ENCODE results near the gene CR1. TPM values are rescaled to one million over a fixed set of nuclear protein-coding genes. Genes with fewer than 3 reads are reported as not detected.
"Not testable (repeated sequence)": the region's sequence is repeated elsewhere in the genome, so short reads cannot be mapped to it uniquely, and the experiment has no call there.

Gene CR1
- total RNA-seq, 1 donor from 2014 or later = not detected

- no peaks in the 10 kb centered on the region for H3K9me3 ChIP-seq (ENCODE audit: low read depth)
- Mint-ChIP-seq H3K4me1 (no peaks in the 10 kb centered on the region), H3K36me3 (no peaks in the 10 kb centered on the region), H3K9me3 (no peaks in the 10 kb centered on the region), H3K27ac (no peak overlapping the region), H3K27me3 (ENCODE audit: insufficient read depth, low read depth) (peaks cover 2% of the 10 kb centered on the region), H3K4me3 (no peak overlapping the region)
- no peak overlapping the region for H3K4me2 ChIP-seq
- H3K27me3 ChIP-seq = no peaks in the 10 kb centered on the region
- no peaks in the 10 kb centered on the region for H3K79me2 ChIP-seq (ENCODE audit: low read depth)
- TF ChIP-seq, protein P1, sequence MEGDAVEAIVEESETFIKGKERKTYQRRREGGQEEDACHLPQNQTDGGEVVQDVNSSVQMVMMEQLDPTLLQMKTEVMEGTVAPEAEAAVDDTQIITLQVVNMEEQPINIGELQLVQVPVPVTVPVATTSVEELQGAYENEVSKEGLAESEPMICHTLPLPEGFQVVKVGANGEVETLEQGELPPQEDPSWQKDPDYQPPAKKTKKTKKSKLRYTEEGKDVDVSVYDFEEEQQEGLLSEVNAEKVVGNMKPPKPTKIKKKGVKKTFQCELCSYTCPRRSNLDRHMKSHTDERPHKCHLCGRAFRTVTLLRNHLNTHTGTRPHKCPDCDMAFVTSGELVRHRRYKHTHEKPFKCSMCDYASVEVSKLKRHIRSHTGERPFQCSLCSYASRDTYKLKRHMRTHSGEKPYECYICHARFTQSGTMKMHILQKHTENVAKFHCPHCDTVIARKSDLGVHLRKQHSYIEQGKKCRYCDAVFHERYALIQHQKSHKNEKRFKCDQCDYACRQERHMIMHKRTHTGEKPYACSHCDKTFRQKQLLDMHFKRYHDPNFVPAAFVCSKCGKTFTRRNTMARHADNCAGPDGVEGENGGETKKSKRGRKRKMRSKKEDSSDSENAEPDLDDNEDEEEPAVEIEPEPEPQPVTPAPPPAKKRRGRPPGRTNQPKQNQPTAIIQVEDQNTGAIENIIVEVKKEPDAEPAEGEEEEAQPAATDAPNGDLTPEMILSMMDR (IDR thresholded peaks at IDR 0.05) = peak; percentile 16
- TF ChIP-seq EZH2phosphoT487 (IDR thresholded peaks at IDR 0.05) (no peak), EZH2 (IDR thresholded peaks at IDR 0.05) (no peak)
- no peaks in the 10 kb centered on the region for H3F3A ChIP-seq (ENCODE audit: low read depth)
- H3K27ac ChIP-seq = no peak overlapping the region
- no peaks in the 10 kb centered on the region for H3K4me1 ChIP-seq
- H3K36me3 ChIP-seq = no peaks in the 10 kb centered on the region
- H3K4me3 ChIP-seq = no peak overlapping the region
- DNase-seq (ENCODE audit: low spot score) = peak; percentile 30
- no peak overlapping the region for H2AFZ ChIP-seq (replicated peaks)
- H3K9ac ChIP-seq = no peak overlapping the region
- H4K20me1 ChIP-seq (ENCODE audit: low read depth) = no peaks in the 10 kb centered on the region
Observed at GRCh38 chr1:207612762-207613161, 116.8 kb downstream of the CR1 start.

GRCh38 chr1:207619871-207620542 is 124.0 kb downstream of the CR1 start:
- H3K36me3 ChIP-seq = no peaks in the 10 kb centered on the region
- TF ChIP-seq EZH2 (IDR thresholded peaks at IDR 0.05) (no peak), EZH2phosphoT487 (IDR thresholded peaks at IDR 0.05) (no peak)
- TF ChIP-seq, protein P1 (IDR thresholded peaks at IDR 0.05) = peak; percentile 71
- H2AFZ ChIP-seq (replicated peaks) = peak overlapping the region; percentile 81
- H3K27ac ChIP-seq = no peak overlapping the region
- Mint-ChIP-seq H3K27me3 (ENCODE audit: insufficient read depth, low read depth) (no peaks in the 10 kb centered on the region), H3K9me3 (no peaks in the 10 kb centered on the region), H3K4me1 (peaks cover 4% of the 10 kb centered on the region), H3K27ac (no peak overlapping the region), H3K36me3 (no peaks in the 10 kb centered on the region), H3K4me3 (no peak overlapping the region)
- H3K4me2 ChIP-seq = no peak overlapping the region
- H3K4me3 ChIP-seq = no peak overlapping the region
- H4K20me1 ChIP-seq (ENCODE audit: low read depth) = no peaks in the 10 kb centered on the region
- no peaks in the 10 kb centered on the region for H3K79me2 ChIP-seq (ENCODE audit: low read depth)
- no peaks in the 10 kb centered on the region for H3K9me3 ChIP-seq (ENCODE audit: low read depth)
- H3K4me1 ChIP-seq = no peaks in the 10 kb centered on the region
- no peaks in the 10 kb centered on the region for H3K27me3 ChIP-seq
- DNase-seq (ENCODE audit: low spot score) = peak; percentile 73
- no peaks in the 10 kb centered on the region for H3F3A ChIP-seq (ENCODE audit: low read depth)
- no peak overlapping the region for H3K9ac ChIP-seq

DNA sequence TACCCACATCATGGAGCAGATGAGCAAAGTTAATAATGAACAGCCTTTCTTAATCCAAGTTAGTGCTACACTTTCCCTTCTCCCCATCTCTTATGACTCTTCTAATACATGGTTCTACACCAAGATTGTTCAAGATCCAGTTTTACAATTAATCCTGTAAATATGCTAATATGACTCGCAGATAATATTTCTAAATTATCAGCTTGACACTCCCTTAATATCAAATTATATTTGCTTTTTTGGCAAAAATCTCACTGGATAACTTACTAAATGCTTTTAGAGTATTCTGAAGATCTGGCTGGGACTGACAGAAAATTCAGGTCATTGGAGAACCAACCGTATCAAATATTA is 124.6 kb downstream of the CR1 start:
- DNase-seq (ENCODE audit: low spot score) = no peak
- no peak for TF ChIP-seq EZH2 (IDR thresholded peaks at IDR 0.05)
- TF ChIP-seq EZH2phosphoT487 (IDR thresholded peaks at IDR 0.05) = no peak
- TF ChIP-seq, protein P1 (IDR thresholded peaks at IDR 0.05) = no peak
- Histone ChIP-seq H2AFZ (replicated peaks) (no peak overlapping the region), H4K20me1 (ENCODE audit: low read depth) (no peaks in the 10 kb centered on the region), H3K36me3 (no peaks in the 10 kb centered on the region), H3K9ac (no peak overlapping the region), H3K4me3 (no peak overlapping the region), H3K9me3 (ENCODE audit: low read depth) (no peaks in the 10 kb centered on the region), H3K79me2 (ENCODE audit: low read depth) (no peaks in the 10 kb centered on the region), H3F3A (ENCODE audit: low read depth) (no peaks in the 10 kb centered on the region), H3K4me2 (no peak overlapping the region), H3K4me1 (no peaks in the 10 kb centered on the region), H3K27me3 (no peaks in the 10 kb centered on the region), H3K27ac (no peak overlapping the region)
- Mint-ChIP-seq H3K4me3 (no peak overlapping the region), H3K36me3 (no peaks in the 10 kb centered on the region), H3K4me1 (peaks cover 4% of the 10 kb centered on the region), H3K27ac (no peak overlapping the region), H3K9me3 (no peaks in the 10 kb centered on the region), H3K27me3 (ENCODE audit: insufficient read depth, low read depth) (no peaks in the 10 kb centered on the region)

DNA sequence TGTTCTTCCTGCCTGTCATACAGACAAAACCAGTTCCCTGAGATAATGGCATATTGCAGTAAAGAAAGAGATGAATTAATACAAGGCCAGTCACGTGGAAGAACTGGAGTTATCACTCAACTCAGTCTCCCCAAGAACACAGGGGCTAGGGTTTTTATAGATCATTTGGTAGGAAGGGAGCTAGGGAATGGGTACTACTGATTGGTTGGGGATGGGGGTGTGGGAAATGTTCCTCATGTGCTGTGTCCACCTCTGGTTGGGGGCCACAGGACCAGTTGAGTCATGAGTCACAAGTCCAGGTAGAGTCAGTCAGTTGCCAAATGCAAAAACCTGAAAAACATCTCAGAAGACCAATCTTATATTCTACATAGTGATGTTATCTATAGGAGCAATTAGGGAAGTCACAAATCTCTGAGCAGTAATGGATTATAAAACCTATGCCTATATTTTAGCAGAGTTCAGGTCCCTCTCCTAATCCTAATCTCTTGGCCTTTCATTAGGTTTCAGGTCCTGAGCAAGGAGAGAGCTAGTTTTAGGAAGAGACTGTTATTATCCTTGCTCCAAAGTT is 129.6 kb downstream of the CR1 start:
- not testable (repeated sequence) for DNase-seq (ENCODE audit: low spot score); H3K9me3 ChIP-seq (ENCODE audit: low read depth); H3K36me3 ChIP-seq; H3K4me3 Mint-ChIP-seq; H3K9ac ChIP-seq; H3K79me2 ChIP-seq (ENCODE audit: low read depth); H3K4me1 Mint-ChIP-seq; H3K4me2 ChIP-seq; H3F3A ChIP-seq (ENCODE audit: low read depth); H3K36me3 Mint-ChIP-seq; H3K27me3 ChIP-seq; H3K4me1 ChIP-seq; H3K27ac ChIP-seq; H3K4me3 ChIP-seq; H3K27me3 Mint-ChIP-seq (ENCODE audit: insufficient read depth, low read depth); H2AFZ ChIP-seq (replicated peaks); H3K27ac Mint-ChIP-seq; H4K20me1 ChIP-seq (ENCODE audit: low read depth); H3K9me3 Mint-ChIP-seq

All from neural progenitor cell (in vitro differentiated cells).